ENCODE results near the gene USP13.

GRCh38 chr3:179606534-179607085, 46.2 kb upstream of the USP13 start:
- TF ChIP-seq, protein P1, sequence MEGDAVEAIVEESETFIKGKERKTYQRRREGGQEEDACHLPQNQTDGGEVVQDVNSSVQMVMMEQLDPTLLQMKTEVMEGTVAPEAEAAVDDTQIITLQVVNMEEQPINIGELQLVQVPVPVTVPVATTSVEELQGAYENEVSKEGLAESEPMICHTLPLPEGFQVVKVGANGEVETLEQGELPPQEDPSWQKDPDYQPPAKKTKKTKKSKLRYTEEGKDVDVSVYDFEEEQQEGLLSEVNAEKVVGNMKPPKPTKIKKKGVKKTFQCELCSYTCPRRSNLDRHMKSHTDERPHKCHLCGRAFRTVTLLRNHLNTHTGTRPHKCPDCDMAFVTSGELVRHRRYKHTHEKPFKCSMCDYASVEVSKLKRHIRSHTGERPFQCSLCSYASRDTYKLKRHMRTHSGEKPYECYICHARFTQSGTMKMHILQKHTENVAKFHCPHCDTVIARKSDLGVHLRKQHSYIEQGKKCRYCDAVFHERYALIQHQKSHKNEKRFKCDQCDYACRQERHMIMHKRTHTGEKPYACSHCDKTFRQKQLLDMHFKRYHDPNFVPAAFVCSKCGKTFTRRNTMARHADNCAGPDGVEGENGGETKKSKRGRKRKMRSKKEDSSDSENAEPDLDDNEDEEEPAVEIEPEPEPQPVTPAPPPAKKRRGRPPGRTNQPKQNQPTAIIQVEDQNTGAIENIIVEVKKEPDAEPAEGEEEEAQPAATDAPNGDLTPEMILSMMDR (IDR thresholded peaks at IDR 0.05) = no peak
- TF ChIP-seq POLR2A (IDR thresholded peaks at IDR 0.05) = no peak
